Skeletal muscle tissue (tissue), 4 donors: Measurements from ENCODE around the gene ZSCAN10. TPM values are rescaled to one million over a fixed set of nuclear protein-coding genes. Genes with fewer than 3 reads are reported as not detected.

ENCODE experiments used
- H3K27ac ChIP-seq: one replicate; pipeline ENCODE4 v1.7.0; 2013; ENCODE audit warnings: mild to moderate bottlenecking, low read depth, low read length, inconsistent platforms
- H3K27me3 ChIP-seq, 3 donors: one replicate each; pipeline ENCODE4 v1.7.0; 2013; ENCODE audit warnings: low read length in 3 of 3; ENCODE audit not compliant: control insufficient read depth in 3 of 3, insufficient read depth in 3 of 3
- H3K36me3 ChIP-seq, 3 donors: one replicate each; pipeline ENCODE4 v1.7.0; 2013; ENCODE audit warnings: low read length in 3 of 3; ENCODE audit not compliant: control insufficient read depth in 3 of 3, insufficient read depth in 3 of 3
- H3K4me1 ChIP-seq, 3 donors: one replicate each; pipeline ENCODE4 v1.7.0; 2013; ENCODE audit warnings: low read length in 3 of 3, mild to moderate bottlenecking in 3 of 3; ENCODE audit not compliant: control insufficient read depth in 3 of 3, insufficient read depth in 3 of 3
- H3K4me3 ChIP-seq, 3 donors: one replicate each; pipeline ENCODE4 v1.7.0; 2013; ENCODE audit warnings: low read length in 3 of 3
- H3K9ac ChIP-seq, 3 donors: one replicate each; pipeline ENCODE4 v1.7.0; 2013; ENCODE audit warnings: low read length in 3 of 3, mild to moderate bottlenecking in 3 of 3, moderate library complexity in 2 of 3, low read depth in 1 of 3
- H3K9me3 ChIP-seq, 3 donors: one replicate each; pipeline ENCODE4 v1.7.0; 2013; ENCODE audit warnings: low read length in 3 of 3; ENCODE audit not compliant: control insufficient read depth in 3 of 3
- total RNA-seq: library from RNA; depleted of rRNA; stranded (reverse); fragments of >200 nt; gene quantifications from one replicate; pipeline ENCODE4 v1.2.3, GENCODE V29; 2014
- donor health status: Osteomylitis.

The ZSCAN10 gene
- total RNA-seq, 1 donor from 2014 or later = not detected

GRCh38 chr16:3066440-3066748 lies 32.7 kb downstream of the ZSCAN10 start:
- no peaks in the 10 kb centered on the region for H3K9me3 ChIP-seq
- no peak overlapping the region for H3K27ac ChIP-seq
- peaks cover 0 to 11% (median 7%) of the 10 kb centered on the region in 3 donors for H3K36me3 ChIP-seq
- H3K4me3 ChIP-seq = peak overlapping the region; percentile 24 to 85 (median 84)
- no peaks in the 10 kb centered on the region for H3K27me3 ChIP-seq
- H3K9ac ChIP-seq = peak overlapping the region in 2 of 3 donors; percentile 73 to 89
- H3K4me1 ChIP-seq = peaks cover 27 to 43% (median 40%) of the 10 kb centered on the region in 3 donors

- H3K9me3 ChIP-seq = no peaks in the 10 kb centered on the region
- H3K27me3 ChIP-seq = no peaks in the 10 kb centered on the region
- H3K27ac ChIP-seq = peak overlapping the region; percentile 48
- H3K4me1 ChIP-seq = peaks cover 31 to 47% (median 42%) of the 10 kb centered on the region in 3 donors
- peaks cover 0 to 11% (median 7%) of the 10 kb centered on the region in 3 donors for H3K36me3 ChIP-seq
- peak overlapping the region; percentile 57 to 89 (median 73) for H3K9ac ChIP-seq
- peak overlapping the region; percentile 24 to 85 (median 84) for H3K4me3 ChIP-seq
Observed at GRCh38 chr16:3065742-3066439, 33.2 kb downstream of the ZSCAN10 start.

- H3K27ac ChIP-seq = peak within 1 kb of the TSS; percentile 48
- no peaks in the 10 kb centered on the region for H3K9me3 ChIP-seq
- no peaks in the 10 kb centered on the region for H3K27me3 ChIP-seq
- H3K4me3 ChIP-seq = peak within 1 kb of the TSS; percentile 24 to 85 (median 84)
- H3K36me3 ChIP-seq = peaks cover 0 to 11% (median 7%) of the 10 kb centered on the region in 3 donors
- peak within 1 kb of the TSS; percentile 57 to 89 (median 73) for H3K9ac ChIP-seq
- peaks cover 38 to 53% (median 48%) of the 10 kb centered on the region in 3 donors for H3K4me1 ChIP-seq
Observed at GRCh38 chr16:3065069-3065741, 33.9 kb downstream of the ZSCAN10 start, which contains the start of gene IL32. IL32 (plus strand) TSS chr16:3065640; CDS start chr16:3065812, 172 bp downstream.

GRCh38 chr16:3063625-3064386 lies 35.3 kb downstream of the ZSCAN10 start:
- no peak overlapping the region for H3K4me3 ChIP-seq
- H3K9ac ChIP-seq = peak overlapping the region in 1 of 3 donors; percentile 23
- H3K9me3 ChIP-seq = no peaks in the 10 kb centered on the region
- no peaks in the 10 kb centered on the region for H3K27me3 ChIP-seq
- H3K27ac ChIP-seq = no peak overlapping the region
- peaks cover 46 to 61% (median 56%) of the 10 kb centered on the region in 3 donors for H3K4me1 ChIP-seq
- peaks cover 0 to 6% (median 6%) of the 10 kb centered on the region in 3 donors for H3K36me3 ChIP-seq

- Histone ChIP-seq H3K9me3 (no peaks in the 10 kb centered on the region), H3K27ac (no peak overlapping the region), H3K9ac (no peak overlapping the region), H3K36me3 (no peaks in the 10 kb centered on the region), H3K4me1 (peaks cover 50 to 57% (median 53%) of the 10 kb centered on the region in 3 donors), H3K27me3 (no peaks in the 10 kb centered on the region), H3K4me3 (no peak overlapping the region)
Observed at GRCh38 chr16:3062553-3062952, 36.5 kb downstream of the ZSCAN10 start.

GRCh38 chr16:3060339-3061127 lies 38.6 kb downstream of the ZSCAN10 start:
- Histone ChIP-seq H3K36me3 (no peaks in the 10 kb centered on the region), H3K9ac (peak overlapping the region in 2 of 3 donors; percentile 53 to 90), H3K4me1 (peaks cover 32 to 43% (median 39%) of the 10 kb centered on the region in 3 donors), H3K27me3 (no peaks in the 10 kb centered on the region), H3K4me3 (peak overlapping the region in 2 of 3 donors; percentile 27 to 76), H3K9me3 (no peaks in the 10 kb centered on the region), H3K27ac (peak overlapping the region; percentile 80)

GRCh38 chr16:3059723-3060242 lies 39.3 kb downstream of the ZSCAN10 start:
- no peaks in the 10 kb centered on the region for H3K27me3 ChIP-seq
- peaks cover 24 to 39% (median 32%) of the 10 kb centered on the region in 3 donors for H3K4me1 ChIP-seq

GRCh38 chr16:3059041-3059722 lies 39.9 kb downstream of the ZSCAN10 start:
- peaks cover 0 to 4% (median 3%) of the 10 kb centered on the region in 3 donors for H3K36me3 ChIP-seq
- H3K4me3 ChIP-seq = peak overlapping the region; percentile 77 to 91 (median 81)
- peak overlapping the region; percentile 77 to 90 (median 77) for H3K9ac ChIP-seq
- peak overlapping the region; percentile 80 for H3K27ac ChIP-seq
- no peaks in the 10 kb centered on the region for H3K9me3 ChIP-seq
- no peaks in the 10 kb centered on the region for H3K27me3 ChIP-seq
- peaks cover 23 to 35% (median 27%) of the 10 kb centered on the region in 3 donors for H3K4me1 ChIP-seq

More at GRCh38 chr16:3059723-3060242, 39.3 kb downstream of the ZSCAN10 start:
- Histone ChIP-seq H3K4me3 (peak overlapping the region; percentile 56 to 81 (median 76)), H3K27ac (peak overlapping the region; percentile 80), H3K9me3 (no peaks in the 10 kb centered on the region), H3K9ac (peak overlapping the region; percentile 73 to 90 (median 77)), H3K36me3 (peaks cover 0 to 2% (median under 1%) of the 10 kb centered on the region in 3 donors)
